A549 (cell line): Measurements from ENCODE around the gene MESD.

ENCODE experiments used
- HDAC2 ChIP-seq: fragments of 200-600 bp; sonication (generic); IDR thresholded peaks from 2 replicates; pipeline ENCODE4 v1.6.1; 2016
- SMC3 ChIP-seq: fragments of >200 bp; sonication (Bioruptor Twin); formaldehyde crosslinking; IDR thresholded peaks from 3 replicates; pipeline ENCODE4 v1.6.1; 2018; ENCODE audit warnings: inconsistent platforms
- TP53 ChIP-seq: fragments of 250-450 bp; sonication (Bioruptor Pico); IDR thresholded peaks from 2 replicates; pipeline ENCODE4 v1.5.0; 2021; ENCODE audit warnings: mild to moderate bottlenecking, moderate library complexity
- TF ChIP-seq, protein P1 (sequence below): fragments of >200 bp; sonication (Bioruptor Twin); formaldehyde crosslinking; IDR thresholded peaks from 3 replicates; pipeline ENCODE4 v1.5.1; 2016

DNA sequence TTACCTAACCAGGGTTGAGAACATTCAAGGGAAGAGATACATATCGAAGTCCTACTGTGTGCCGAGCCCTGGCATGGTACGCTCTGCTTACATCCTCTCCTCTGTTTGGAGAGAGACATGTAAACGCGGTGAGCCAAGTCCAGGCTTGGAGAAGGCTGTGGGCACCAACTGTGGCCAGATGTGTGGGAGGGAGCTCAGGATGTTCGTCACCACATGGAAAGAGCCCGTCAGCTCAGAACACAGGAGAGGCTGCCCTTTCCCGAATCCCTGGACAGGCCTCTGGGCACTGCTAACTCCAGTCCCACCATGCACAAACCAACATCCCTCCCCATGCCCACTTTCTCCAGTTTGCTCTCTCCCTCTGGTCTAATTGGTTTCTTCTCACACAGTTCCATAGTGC lies 43.0 kb downstream of the MESD start:
- TF ChIP-seq SMC3, result no peak
- TF ChIP-seq TP53 (CRISPR knock-in tag), result no peak
- TF ChIP-seq HDAC2, result no peak
- TF ChIP-seq, protein P1, sequence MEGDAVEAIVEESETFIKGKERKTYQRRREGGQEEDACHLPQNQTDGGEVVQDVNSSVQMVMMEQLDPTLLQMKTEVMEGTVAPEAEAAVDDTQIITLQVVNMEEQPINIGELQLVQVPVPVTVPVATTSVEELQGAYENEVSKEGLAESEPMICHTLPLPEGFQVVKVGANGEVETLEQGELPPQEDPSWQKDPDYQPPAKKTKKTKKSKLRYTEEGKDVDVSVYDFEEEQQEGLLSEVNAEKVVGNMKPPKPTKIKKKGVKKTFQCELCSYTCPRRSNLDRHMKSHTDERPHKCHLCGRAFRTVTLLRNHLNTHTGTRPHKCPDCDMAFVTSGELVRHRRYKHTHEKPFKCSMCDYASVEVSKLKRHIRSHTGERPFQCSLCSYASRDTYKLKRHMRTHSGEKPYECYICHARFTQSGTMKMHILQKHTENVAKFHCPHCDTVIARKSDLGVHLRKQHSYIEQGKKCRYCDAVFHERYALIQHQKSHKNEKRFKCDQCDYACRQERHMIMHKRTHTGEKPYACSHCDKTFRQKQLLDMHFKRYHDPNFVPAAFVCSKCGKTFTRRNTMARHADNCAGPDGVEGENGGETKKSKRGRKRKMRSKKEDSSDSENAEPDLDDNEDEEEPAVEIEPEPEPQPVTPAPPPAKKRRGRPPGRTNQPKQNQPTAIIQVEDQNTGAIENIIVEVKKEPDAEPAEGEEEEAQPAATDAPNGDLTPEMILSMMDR, result no peak
